Measurements from ENCODE around the gene TRPV6. TPM values are rescaled to one million over a fixed set of nuclear protein-coding genes. Genes with fewer than 3 reads are reported as not detected.

Gene TRPV6
- polyA plus RNA-seq, 1 donor (not counting 4 experiments of a cell fraction or from before 2014, with no cell fraction given), result 1.5 TPM

GRCh38 chr7:142878315-142878714 lies 7.2 kb downstream of the TRPV6 start:
- Histone ChIP-seq H3K9ac (ENCODE audit: control insufficient read depth, extremely low read depth, insufficient read depth, low read length) (no peak overlapping the region), H3K9me3 (ENCODE audit: control insufficient read depth, low read depth, low read length) (no peaks in the 10 kb centered on the region), H3K36me3 (ENCODE audit: control insufficient read depth in 2 of 2, extremely low read depth in 1 of 2, insufficient read depth in 2 of 2, low read length in 2 of 2) (no peaks in the 10 kb centered on the region), H4K20me1 (ENCODE audit: control insufficient read depth, extremely low read depth, insufficient read depth, low read length) (no peaks in the 10 kb centered on the region), H3K4me2 (ENCODE audit: control insufficient read depth, extremely low read depth, insufficient read depth, low read depth, low read length) (no peak overlapping the region), H3K27me3 (ENCODE audit: control insufficient read depth, extremely low read depth, insufficient read depth, low read length) (no peaks in the 10 kb centered on the region), H3K27ac (ENCODE audit: control insufficient read depth, insufficient read depth, low read length) (no peak overlapping the region), H3K79me2 (ENCODE audit: control insufficient read depth, insufficient read depth, low read length) (no peaks in the 10 kb centered on the region), H3K9me1 (ENCODE audit: control insufficient read depth, extremely low read depth, insufficient read depth, low read length) (no peaks in the 10 kb centered on the region), H3K4me1 (ENCODE audit: control insufficient read depth, extremely low read depth, insufficient read depth, low read length) (peaks cover 7% of the 10 kb centered on the region), H2AFZ (ENCODE audit: control insufficient read depth, low read length) (no peak overlapping the region), H3K4me3 (ENCODE audit: control insufficient read depth in 2 of 3, extremely low read depth in 1 of 3, insufficient read depth in 2 of 3, low read depth in 1 of 3, low read length in 3 of 3) (no peak overlapping the region)
- dilution Hi-C loops (cut with MboI; ENCODE audit: extremely low pct_ligation_motif_present, low sequenced_read_pairs), result no loop called here
- FAIRE-seq, result no peak
- no peak for TF ChIP-seq EZH2 (IDR thresholded peaks at IDR 0.05; ENCODE audit: low read length)
- TF ChIP-seq, protein P1, sequence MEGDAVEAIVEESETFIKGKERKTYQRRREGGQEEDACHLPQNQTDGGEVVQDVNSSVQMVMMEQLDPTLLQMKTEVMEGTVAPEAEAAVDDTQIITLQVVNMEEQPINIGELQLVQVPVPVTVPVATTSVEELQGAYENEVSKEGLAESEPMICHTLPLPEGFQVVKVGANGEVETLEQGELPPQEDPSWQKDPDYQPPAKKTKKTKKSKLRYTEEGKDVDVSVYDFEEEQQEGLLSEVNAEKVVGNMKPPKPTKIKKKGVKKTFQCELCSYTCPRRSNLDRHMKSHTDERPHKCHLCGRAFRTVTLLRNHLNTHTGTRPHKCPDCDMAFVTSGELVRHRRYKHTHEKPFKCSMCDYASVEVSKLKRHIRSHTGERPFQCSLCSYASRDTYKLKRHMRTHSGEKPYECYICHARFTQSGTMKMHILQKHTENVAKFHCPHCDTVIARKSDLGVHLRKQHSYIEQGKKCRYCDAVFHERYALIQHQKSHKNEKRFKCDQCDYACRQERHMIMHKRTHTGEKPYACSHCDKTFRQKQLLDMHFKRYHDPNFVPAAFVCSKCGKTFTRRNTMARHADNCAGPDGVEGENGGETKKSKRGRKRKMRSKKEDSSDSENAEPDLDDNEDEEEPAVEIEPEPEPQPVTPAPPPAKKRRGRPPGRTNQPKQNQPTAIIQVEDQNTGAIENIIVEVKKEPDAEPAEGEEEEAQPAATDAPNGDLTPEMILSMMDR (optimal IDR thresholded peaks at IDR 0.05 in 1 of 3, IDR thresholded peaks at IDR 0.05 in 1 of 3, conservative IDR thresholded peaks at IDR 0.05 in 1 of 3; ENCODE audit: extremely low read depth in 1 of 3, insufficient read depth in 2 of 3, low read length in 3 of 3), result no peak
- no peak for DNase-seq (ENCODE audit: low read depth, low spot score)

DNA sequence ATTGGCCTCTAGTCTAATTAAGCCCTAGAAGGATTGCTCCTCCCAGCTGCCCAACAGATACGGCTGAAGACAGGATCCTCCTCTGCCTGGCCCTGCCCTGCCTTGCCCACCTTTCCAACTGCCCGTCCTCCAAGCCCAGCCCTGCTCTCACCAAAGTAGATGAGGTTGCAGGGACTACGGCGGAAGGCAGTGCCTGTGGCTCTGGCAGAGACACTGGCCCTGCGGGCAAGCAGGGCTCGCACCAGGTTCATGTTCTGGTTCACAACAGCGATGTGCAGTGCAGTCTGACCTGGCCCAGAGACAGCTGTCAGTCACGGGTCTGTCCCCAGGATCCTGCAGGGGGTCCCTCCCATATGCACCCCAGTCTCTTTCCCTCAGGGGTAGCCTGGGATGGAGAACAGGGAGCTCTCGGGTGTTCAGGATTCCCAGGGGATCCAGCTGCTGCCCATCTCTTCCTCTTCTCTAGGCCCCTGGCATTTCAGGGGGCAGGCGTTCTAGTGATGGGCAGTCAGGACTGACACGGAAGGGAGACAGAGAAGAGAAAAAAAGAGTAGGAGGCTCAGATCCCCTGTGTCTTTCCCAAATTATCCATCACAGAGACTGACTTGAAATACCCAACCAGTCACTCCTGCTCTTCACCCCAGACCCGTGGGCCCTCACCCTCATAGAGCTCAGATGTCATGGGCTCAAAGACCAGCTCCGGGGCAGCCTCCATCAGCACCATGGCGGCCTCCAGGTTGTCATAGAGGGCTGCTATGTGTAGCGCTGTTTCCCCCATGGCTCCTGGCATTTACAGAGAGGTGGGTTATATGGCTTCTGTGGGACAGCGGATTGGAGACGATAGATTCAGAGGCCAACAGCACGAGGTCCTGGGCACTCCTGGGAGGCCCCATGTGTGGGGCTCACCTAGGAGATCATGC lies 8.3 kb downstream of the TRPV6 start:
- TF ChIP-seq EZH2 (IDR thresholded peaks at IDR 0.05; ENCODE audit: low read length), result no peak
- TF ChIP-seq, protein P1 (optimal IDR thresholded peaks at IDR 0.05 in 1 of 3, IDR thresholded peaks at IDR 0.05 in 1 of 3, conservative IDR thresholded peaks at IDR 0.05 in 1 of 3; ENCODE audit: extremely low read depth in 1 of 3, insufficient read depth in 2 of 3, low read length in 3 of 3), result no peak
- Histone ChIP-seq H3K9ac (ENCODE audit: control insufficient read depth, extremely low read depth, insufficient read depth, low read length) (no peak overlapping the region), H3K4me3 (ENCODE audit: control insufficient read depth in 2 of 3, extremely low read depth in 1 of 3, insufficient read depth in 2 of 3, low read depth in 1 of 3, low read length in 3 of 3) (no peak overlapping the region), H3K27ac (ENCODE audit: control insufficient read depth, insufficient read depth, low read length) (no peak overlapping the region), H3K27me3 (ENCODE audit: control insufficient read depth, extremely low read depth, insufficient read depth, low read length) (no peaks in the 10 kb centered on the region), H4K20me1 (ENCODE audit: control insufficient read depth, extremely low read depth, insufficient read depth, low read length) (no peaks in the 10 kb centered on the region), H3K9me3 (ENCODE audit: control insufficient read depth, low read depth, low read length) (no peaks in the 10 kb centered on the region), H2AFZ (ENCODE audit: control insufficient read depth, low read length) (no peak overlapping the region), H3K79me2 (ENCODE audit: control insufficient read depth, insufficient read depth, low read length) (no peaks in the 10 kb centered on the region), H3K9me1 (ENCODE audit: control insufficient read depth, extremely low read depth, insufficient read depth, low read length) (no peaks in the 10 kb centered on the region), H3K4me2 (ENCODE audit: control insufficient read depth, extremely low read depth, insufficient read depth, low read depth, low read length) (no peak overlapping the region), H3K36me3 (ENCODE audit: control insufficient read depth in 2 of 2, extremely low read depth in 1 of 2, insufficient read depth in 2 of 2, low read length in 2 of 2) (no peaks in the 10 kb centered on the region), H3K4me1 (ENCODE audit: control insufficient read depth, extremely low read depth, insufficient read depth, low read length) (peaks cover 5% of the 10 kb centered on the region)
- FAIRE-seq (no peak), DNase-seq (ENCODE audit: low read depth, low spot score) (no peak)
- dilution Hi-C loops (cut with MboI; ENCODE audit: extremely low pct_ligation_motif_present, low sequenced_read_pairs), result no loop called here
